ENCODE data around the gene VMAC.
"Not testable (repeated sequence)": the region's sequence is repeated elsewhere in the genome, so short reads cannot be mapped to it uniquely, and the experiment has no call there.

Gene VMAC, protein sequence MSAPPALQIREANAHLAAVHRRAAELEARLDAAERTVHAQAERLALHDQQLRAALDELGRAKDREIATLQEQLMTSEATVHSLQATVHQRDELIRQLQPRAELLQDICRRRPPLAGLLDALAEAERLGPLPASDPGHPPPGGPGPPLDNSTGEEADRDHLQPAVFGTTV

DNA sequence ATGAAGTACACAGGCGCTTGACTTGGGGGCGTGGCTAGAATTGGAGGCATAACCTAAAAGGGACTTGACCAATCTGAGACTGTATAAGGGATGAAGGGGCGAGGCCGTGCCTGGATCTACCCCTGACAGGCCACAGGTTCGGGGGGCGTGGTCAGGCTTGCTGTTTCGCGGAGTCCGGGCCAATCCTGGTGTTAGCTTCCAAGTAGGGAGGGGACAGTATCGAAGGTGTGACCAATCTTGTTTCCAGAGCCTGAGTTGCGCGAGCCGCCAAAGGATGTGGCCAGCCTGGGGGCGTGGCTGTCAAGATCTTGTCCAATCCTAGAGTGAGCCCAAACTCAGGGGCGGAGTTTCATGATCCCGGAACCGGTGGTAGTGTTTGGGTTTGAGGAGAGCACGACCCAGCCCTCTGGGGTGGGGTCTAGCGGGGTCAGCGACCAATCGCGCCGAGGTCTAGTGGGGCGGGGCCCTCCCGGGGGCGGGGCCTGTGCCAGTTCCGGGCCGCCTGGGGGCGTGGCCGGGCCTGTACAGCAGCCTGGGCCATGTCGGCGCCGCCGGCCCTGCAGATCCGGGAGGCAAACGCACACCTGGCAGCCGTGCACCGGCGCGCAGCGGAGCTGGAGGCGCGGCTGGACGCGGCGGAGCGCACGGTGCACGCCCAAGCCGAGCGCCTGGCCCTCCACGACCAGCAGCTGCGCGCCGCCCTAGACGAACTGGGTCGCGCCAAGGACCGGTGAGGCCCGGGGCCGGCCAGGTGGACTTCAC, at the start of gene VMAC:
Gene VMAC, plus strand, starts transcription at position 521 of the 762 bp plus-strand sequence. Its CDS starts 19 bp downstream, at position 540.
- peak; percentile 100 for DNase-seq (ENCODE audit: low read depth)
- peak within 1 kb of the TSS; percentile 100 for H3K4me3 ChIP-seq (ENCODE audit: low read length)
- TF ChIP-seq, protein P1, sequence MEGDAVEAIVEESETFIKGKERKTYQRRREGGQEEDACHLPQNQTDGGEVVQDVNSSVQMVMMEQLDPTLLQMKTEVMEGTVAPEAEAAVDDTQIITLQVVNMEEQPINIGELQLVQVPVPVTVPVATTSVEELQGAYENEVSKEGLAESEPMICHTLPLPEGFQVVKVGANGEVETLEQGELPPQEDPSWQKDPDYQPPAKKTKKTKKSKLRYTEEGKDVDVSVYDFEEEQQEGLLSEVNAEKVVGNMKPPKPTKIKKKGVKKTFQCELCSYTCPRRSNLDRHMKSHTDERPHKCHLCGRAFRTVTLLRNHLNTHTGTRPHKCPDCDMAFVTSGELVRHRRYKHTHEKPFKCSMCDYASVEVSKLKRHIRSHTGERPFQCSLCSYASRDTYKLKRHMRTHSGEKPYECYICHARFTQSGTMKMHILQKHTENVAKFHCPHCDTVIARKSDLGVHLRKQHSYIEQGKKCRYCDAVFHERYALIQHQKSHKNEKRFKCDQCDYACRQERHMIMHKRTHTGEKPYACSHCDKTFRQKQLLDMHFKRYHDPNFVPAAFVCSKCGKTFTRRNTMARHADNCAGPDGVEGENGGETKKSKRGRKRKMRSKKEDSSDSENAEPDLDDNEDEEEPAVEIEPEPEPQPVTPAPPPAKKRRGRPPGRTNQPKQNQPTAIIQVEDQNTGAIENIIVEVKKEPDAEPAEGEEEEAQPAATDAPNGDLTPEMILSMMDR (IDR thresholded peaks at IDR 0.05; ENCODE audit: insufficient read depth, low read depth, low read length, missing control alignments): no peak

DNA sequence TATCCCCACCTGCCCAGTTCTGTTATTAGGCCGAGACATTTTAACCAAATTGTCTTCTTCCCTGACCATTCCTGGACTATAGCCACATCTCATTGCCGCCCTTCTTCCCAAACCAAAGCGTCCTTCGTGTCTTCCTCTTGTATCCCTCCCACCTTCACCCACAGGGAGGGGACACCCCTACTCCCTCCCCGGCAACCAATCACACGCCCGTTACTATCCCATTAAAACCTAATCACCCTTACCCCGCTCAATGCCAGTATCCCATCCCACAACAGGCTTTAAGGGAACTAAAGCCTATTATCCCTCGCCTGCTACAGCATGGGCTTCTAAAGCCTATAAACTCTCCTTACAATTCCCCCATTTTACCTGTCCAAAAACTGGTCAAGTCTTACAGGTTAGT, 49.5 kb upstream of the VMAC start:
- DNase-seq (ENCODE audit: low read depth); H3K4me3 ChIP-seq (ENCODE audit: low read length): not testable (repeated sequence)

DNA sequence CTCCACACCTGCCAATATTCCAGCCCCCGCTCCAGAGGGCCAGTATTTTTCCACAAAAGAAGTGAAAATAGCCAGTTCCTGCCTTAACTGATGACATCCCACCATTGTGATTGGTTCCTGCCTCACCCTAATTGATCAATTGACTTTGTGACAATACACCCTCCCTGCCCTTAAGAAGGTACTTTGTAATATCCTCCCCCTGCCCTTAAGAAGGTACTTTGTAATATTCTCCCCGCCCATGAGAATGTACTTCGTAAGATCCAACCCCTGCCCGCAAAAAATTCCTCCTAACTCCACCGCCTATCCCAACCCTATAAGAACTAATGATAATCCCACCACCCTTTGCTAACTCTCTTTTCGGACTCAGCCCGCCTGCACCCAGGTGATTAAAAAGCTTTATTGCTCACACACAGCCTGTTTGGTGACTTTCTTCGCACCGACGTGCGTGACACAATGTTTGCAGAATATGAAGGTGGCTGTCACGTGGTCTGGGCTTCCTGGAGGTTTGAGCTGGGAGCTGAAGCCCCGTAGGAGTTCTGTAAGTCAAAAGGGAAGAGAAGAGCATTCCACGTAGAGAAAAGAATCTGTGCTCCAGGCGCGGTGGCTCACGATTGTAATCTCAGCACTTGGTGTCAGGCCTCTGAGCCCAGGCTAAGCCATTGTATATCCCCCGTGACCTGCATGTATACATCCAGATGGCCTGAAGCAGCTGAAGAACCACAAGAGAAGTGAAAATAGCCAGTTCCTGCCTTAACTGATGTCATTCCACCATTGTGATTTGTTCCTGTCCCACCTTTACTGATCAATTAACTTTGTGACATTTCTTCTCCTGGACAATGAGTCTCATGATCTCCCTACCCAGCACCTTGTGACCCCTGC, 47.2 kb upstream of the VMAC start:
- no peak for DNase-seq (ENCODE audit: low read depth)
- no peak overlapping the region for H3K4me3 ChIP-seq (ENCODE audit: low read length)
- TF ChIP-seq, protein P1 (IDR thresholded peaks at IDR 0.05; ENCODE audit: insufficient read depth, low read depth, low read length, missing control alignments): no peak

DNA sequence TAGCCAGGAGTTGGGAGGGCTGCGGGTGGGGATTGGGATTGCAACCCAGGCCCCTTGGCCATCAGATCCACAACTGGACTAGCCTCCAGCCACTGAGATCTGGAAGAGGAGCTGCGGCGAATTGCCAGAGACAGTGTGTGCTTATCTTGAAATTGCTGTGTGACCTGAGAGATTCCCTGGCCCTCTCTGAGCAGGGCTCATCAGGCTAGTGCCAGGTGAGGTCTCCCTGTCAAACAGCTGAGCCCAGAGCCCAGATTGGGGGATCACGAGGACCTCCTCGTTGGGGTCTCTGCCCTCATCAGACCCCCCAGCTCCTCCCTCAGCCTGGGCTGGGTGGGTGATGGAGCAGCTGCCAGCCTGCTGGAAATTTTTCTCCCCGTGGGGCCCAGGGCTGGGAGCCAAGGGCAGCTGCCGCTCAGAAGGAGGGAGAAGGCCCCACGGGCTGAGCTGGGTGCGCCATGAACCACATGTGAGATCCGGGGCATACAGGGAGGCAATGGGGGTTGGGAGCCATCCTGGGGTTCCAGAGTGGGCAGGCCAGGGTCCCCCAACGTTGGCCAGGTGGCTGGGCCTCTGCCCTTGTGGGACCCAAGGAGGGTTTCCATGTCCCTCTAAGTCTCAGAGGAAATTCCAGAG, 41.5 kb upstream of the VMAC start:
- TF ChIP-seq, protein P1 (IDR thresholded peaks at IDR 0.05; ENCODE audit: insufficient read depth, low read depth, low read length, missing control alignments): no peak
- H3K4me3 ChIP-seq (ENCODE audit: low read length): no peak overlapping the region
- DNase-seq (ENCODE audit: low read depth): no peak

DNA sequence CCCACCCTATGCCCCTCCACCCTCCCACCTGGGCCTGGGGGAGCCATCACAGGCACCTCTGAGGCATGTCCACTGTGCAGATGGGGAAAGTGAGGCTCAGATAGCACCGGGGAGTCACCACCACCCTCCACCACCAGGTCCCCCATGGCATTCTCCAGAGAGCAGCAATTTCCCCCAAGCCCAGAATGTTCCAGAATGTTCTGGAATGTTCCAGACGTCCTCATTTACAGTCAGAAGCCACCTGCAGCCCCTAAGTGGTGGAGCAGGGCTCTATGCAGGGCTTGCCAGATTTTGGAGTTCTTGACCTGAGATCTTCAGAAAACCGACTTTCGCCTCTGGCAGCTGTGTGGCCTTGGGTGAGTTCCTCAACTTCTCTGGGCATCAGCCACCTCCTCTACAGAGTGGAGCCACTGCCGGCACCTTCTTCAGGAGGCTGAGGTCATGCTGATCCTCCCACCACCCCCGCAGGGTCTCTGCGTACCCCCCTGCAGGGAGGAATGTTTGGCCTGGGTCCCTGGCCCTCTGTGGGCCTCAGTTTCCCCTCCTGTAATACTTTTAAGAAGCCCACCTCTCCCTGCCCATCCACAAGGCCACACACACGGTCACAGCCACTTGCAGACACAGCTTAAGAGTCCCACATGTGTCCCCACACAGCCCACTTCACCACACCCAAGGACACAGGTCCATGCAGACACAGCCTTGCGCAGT, 40.5 kb upstream of the VMAC start:
- TF ChIP-seq, protein P1 (IDR thresholded peaks at IDR 0.05; ENCODE audit: insufficient read depth, low read depth, low read length, missing control alignments): no peak

DNA sequence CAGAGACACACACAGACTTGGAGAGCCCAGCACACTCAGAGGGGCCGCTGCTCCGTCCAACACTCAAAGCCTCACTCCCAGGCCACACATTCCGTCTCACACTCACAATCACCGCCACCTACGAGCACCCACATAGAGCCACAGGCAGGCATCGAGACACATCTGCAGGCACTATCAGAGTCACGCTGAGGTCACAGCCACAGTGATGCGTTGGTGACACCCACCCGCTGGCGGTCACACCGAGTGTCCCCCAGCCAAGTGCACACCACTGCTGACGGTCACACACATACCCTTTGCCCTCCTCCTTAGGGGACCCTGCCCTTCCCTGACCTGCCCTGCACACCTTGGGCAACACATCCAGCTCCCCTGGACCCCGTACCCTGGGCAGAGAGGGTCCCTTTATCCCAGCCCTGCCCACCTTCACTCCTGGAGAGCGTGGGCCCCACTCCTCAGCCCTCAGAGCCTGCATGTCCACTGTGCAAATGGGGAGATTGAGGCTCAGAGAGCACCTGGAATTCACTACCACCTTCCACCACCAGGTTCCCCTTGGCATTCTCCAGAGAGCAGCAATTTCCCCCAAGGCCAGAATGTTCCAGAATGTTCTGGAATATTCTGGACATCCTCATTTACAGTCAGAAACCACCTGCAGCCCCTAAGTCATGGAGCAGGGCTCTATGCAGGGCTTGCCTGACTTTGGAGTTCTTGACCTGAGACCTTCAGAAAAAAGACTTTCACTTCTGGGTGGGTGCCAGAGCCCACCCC, 39.8 kb upstream of the VMAC start:
- TF ChIP-seq, protein P1 (IDR thresholded peaks at IDR 0.05; ENCODE audit: insufficient read depth, low read depth, low read length, missing control alignments): peak; percentile 33
- no peak for DNase-seq (ENCODE audit: low read depth)
- H3K4me3 ChIP-seq (ENCODE audit: low read length): no peak overlapping the region

More for the DNA sequence above, 40.5 kb upstream of the VMAC start:
- DNase-seq (ENCODE audit: low read depth): no peak
- H3K4me3 ChIP-seq (ENCODE audit: low read length): no peak overlapping the region
